HG02642 (cell line): ENCODE measurements around the gene MRPL49.
"Not testable (repeated sequence)": the region's sequence is repeated elsewhere in the genome, so short reads cannot be mapped to it uniquely, and the experiment has no call there.

Experiments used
- ATAC-seq: cut with Tn5 transposase; IDR thresholded peaks from one replicate; pipeline ENCODE4 v1.9.1; 2021; ENCODE audit warnings: mild to moderate bottlenecking; ENCODE audit not compliant: unreplicated experiment, poor library complexity

Gene MRPL49

DNA sequence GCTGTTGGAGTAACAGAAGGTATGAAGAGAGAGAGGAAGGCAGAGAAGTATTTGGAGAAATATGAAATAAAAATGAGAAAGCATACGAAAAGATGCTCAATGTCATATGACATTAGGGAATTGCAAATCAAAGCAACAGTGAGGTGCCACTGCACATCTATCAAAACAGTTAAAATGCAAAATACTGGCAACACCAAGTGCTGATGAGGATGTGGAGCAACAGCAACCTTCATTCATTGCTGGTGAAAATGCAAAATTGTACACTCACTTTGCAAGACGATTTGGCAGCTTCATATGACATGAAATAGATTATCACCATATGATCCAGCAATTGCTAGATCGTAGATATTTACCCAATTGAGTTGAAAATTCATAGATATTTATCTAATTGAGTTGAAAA is 38.5 kb downstream of the MRPL49 start:
- ATAC-seq, result no peak

DNA sequence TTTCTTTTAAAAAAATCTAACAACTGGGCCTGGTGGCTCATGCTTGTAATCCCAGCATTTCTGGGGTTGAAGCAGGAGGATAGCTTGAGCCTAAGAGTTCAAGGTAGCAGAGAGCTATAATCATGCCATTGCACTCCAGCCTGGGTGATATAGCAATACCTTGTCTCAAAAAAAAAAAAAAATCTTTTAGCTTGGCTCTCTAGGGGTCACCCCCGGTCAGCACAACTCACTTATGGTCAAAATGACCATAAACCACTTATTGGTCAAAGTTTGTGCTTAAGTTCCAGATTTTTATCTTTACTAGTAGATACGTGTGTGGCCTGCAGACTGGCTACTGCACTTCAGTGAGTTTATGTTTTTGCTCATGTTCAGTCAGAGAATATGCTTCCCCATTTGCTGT is 41.6 kb downstream of the MRPL49 start:
- ATAC-seq, result no peak

GRCh38 chr11:65165410-65166317 is 43.5 kb downstream of the MRPL49 start:
- no peak for ATAC-seq

- no peak for ATAC-seq
Observed at GRCh38 chr11:65166893-65167292, 44.8 kb downstream of the MRPL49 start.

DNA sequence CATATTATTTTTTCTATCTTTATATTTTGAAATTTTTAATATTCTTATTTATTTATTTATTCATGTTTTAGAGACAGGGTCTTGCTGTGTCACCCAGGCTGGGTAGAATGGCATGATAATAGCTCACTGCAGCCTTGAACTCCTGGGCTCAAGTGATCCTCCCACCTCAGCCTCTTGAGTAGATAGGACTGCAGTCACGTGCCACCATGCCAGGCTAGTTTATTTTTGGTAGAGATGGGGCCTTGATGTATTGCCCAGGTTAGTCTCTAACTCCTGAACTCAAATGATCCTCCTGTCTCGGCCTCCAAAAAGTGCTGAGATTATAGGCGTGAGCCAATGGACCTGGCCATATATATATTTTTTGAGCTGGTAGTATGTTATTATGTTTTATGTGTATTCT is 45.5 kb downstream of the MRPL49 start:
- no peak for ATAC-seq

GRCh38 chr11:65169164-65169641 is 47.1 kb downstream of the MRPL49 start:
- ATAC-seq, result no peak

- ATAC-seq, result no peak
Observed at GRCh38 chr11:65170058-65170534, 48.0 kb downstream of the MRPL49 start, which contains the start of gene SPDYC. Gene SPDYC, plus strand, starts transcription at chr11:65170233. Its CDS starts 1,125 bp downstream, at chr11:65171358.

DNA sequence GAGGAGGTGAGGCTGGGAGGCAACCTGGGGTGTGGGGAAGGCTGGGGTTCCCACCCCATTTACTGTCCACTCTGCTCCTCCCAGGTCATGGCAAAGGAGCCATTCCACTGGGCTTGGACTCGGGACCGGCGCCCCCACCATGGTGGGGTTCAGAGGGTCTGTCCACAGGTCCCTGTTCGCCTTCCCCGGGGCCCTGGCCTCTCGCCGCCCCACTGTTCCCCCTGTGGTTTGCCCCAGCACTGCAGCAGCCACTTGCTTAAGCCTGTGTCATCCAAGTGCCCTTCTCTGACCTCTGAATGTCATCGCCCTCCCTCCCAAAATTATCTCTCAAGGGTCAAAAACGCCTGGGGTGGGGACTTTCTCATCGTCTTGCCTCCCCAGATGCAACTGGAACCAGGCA is 50.5 kb downstream of the MRPL49 start:
- no peak for ATAC-seq

DNA sequence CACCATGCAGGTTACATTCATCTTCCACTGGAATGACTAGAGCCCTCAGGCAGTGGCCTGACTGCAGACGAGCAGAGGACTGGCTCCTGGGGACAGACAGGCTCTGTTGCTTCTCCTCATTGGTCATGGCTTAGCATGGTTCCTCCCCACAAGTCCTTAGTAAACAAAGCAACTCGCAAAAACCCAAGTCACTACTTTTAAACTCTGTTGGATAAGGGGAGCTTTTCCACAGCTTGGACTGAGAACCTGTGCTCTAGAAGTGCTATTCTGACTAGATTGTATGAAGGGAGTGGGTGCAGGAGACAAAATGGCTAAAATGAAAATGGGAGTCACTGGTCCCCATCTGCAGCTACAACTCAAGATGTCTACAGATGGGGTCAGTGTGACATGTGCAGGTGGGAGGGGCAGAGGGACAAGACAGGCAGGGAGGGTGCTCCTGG is 52.5 kb downstream of the MRPL49 start:
- ATAC-seq, result not testable (repeated sequence)
